ENCODE results near the gene ITSN1.

ITSN1 gene

DNA sequence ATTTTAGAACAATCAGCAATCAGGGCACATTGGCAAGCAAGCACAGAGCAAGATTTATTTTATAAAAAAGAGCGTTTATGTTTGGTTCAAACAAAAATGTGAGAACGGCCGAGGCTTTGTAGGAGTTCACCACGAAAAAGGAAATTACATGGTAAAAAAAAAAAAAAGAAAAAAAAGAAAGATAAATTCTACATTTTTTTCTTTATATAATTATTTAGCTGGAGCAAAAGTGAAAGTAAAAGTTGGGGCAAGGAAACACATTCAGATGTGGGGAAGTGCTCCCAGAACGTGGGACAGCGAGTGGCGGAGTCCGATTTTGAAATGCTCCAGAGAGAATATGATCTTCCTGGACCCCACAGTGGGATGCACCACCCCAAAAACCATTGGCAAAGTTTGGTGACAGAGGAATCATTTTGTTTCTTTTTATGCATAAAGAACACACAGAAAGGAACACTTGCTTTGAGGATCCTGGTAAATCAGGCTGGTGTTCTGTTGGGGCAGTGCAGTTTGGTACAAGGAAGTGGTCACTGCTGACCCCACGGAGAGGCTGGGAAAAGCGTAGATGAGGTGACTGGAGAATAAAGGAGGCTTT, 289.6 kb downstream of the ITSN1 start:
- TF ChIP-seq POLR2AphosphoS5 (IDR thresholded peaks at IDR 0.05; ENCODE audit: low read depth, low read length): no peak
- TF ChIP-seq, protein P1, sequence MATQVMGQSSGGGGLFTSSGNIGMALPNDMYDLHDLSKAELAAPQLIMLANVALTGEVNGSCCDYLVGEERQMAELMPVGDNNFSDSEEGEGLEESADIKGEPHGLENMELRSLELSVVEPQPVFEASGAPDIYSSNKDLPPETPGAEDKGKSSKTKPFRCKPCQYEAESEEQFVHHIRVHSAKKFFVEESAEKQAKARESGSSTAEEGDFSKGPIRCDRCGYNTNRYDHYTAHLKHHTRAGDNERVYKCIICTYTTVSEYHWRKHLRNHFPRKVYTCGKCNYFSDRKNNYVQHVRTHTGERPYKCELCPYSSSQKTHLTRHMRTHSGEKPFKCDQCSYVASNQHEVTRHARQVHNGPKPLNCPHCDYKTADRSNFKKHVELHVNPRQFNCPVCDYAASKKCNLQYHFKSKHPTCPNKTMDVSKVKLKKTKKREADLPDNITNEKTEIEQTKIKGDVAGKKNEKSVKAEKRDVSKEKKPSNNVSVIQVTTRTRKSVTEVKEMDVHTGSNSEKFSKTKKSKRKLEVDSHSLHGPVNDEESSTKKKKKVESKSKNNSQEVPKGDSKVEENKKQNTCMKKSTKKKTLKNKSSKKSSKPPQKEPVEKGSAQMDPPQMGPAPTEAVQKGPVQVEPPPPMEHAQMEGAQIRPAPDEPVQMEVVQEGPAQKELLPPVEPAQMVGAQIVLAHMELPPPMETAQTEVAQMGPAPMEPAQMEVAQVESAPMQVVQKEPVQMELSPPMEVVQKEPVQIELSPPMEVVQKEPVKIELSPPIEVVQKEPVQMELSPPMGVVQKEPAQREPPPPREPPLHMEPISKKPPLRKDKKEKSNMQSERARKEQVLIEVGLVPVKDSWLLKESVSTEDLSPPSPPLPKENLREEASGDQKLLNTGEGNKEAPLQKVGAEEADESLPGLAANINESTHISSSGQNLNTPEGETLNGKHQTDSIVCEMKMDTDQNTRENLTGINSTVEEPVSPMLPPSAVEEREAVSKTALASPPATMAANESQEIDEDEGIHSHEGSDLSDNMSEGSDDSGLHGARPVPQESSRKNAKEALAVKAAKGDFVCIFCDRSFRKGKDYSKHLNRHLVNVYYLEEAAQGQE (IDR thresholded peaks at IDR 0.05; ENCODE audit: insufficient read depth in 1 of 2, low read depth in 2 of 2, low read length in 2 of 2): no peak
- no peak for TF ChIP-seq TAF1 (IDR thresholded peaks at IDR 0.05; ENCODE audit: borderline replicate concordance, insufficient read depth, low read length)
- TF ChIP-seq FOXP2 (optimal IDR thresholded peaks at IDR 0.05; ENCODE audit: borderline replicate concordance, extremely low read depth, extremely low read length, insufficient read depth): no peak
- TF ChIP-seq SIN3A (IDR thresholded peaks at IDR 0.05; ENCODE audit: borderline replicate concordance, insufficient read depth, low read length): no peak

DNA sequence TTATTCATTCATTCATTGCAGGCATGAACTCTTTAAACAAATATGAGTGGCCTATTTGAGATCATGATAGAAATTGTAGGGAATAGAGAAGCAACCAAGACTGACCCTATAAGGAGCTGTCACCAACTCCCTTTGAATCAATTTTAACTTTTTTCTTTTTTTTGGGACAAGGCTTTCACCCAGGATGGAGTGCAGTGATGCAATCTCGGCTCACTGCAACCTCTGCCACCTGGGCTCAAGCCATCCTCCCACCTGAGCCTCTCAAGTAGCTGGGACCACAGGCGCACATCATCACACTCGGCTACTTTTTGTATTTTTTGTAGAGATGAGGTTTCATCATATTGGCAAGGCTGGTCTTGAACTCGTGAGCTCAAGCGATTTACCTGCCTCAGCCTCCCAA, 290.4 kb downstream of the ITSN1 start:
- TF ChIP-seq TAF1 (IDR thresholded peaks at IDR 0.05; ENCODE audit: borderline replicate concordance, insufficient read depth, low read length) (no peak), FOXP2 (optimal IDR thresholded peaks at IDR 0.05; ENCODE audit: borderline replicate concordance, extremely low read depth, extremely low read length, insufficient read depth) (no peak)

DNA sequence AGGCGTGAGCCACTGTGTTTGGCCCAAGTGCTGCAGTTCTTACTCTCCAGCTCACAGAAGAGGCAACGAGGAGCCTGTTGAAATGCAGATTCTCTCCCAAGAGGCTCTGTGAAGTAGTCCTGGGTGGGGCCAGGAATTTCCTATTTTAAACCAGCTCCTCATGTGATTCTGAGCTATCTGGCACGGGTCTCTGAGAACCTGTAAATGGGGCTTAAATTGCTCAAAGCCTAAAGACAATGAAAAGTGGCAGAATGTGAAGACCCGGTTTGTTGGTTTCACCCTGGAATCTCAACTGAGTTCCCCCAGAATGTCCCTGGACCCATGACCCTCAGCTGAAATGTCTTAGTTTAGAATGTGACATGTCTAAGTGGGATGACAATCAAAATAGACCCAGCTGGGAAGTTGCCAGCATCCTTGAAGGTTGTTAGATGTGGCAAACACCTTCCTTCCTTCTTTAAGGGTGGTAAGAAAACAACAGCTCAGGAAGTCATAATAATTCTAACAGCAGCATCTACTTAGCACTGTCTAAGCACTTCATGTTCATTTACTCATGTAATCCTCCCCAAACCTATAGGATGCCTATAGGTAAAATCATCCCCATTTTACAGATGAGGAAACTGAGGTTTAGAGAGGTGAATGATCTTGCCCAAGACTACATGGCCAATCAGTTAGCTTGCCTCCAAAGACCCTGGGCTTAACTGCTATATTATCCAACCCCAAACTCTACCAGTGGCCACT, 294.2 kb downstream of the ITSN1 start:
- no peak for TF ChIP-seq SIN3A (IDR thresholded peaks at IDR 0.05; ENCODE audit: borderline replicate concordance, insufficient read depth, low read length)
- TF ChIP-seq FOXP2 (optimal IDR thresholded peaks at IDR 0.05; ENCODE audit: borderline replicate concordance, extremely low read depth, extremely low read length, insufficient read depth): no peak
- TF ChIP-seq, protein P1 (IDR thresholded peaks at IDR 0.05; ENCODE audit: insufficient read depth in 1 of 2, low read depth in 2 of 2, low read length in 2 of 2): no peak
- TF ChIP-seq TAF1 (IDR thresholded peaks at IDR 0.05; ENCODE audit: borderline replicate concordance, insufficient read depth, low read length): no peak

DNA sequence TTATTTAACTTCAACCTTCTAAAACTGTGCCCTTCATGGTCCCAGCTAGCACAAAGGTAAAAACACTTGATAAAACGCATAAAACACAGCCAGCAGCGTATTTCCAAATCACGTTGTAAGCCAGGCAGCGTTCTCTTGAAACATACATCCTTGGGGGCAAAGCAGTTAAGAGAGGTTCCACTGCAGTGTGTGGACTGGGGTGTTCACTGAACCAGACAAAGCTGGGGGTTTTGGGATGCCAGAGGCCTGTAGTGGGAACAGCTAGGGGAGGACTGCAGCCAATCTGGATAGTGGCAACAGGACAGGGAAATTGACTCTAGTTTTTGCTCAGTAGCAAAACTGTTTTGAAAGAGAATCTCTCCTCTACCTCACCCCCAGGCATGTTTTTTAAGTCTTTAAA, 294.8 kb downstream of the ITSN1 start:
- no peak for TF ChIP-seq FOXP2 (optimal IDR thresholded peaks at IDR 0.05; ENCODE audit: borderline replicate concordance, extremely low read depth, extremely low read length, insufficient read depth)
- TF ChIP-seq POLR2AphosphoS5 (IDR thresholded peaks at IDR 0.05; ENCODE audit: low read depth, low read length): no peak
- TF ChIP-seq SIN3A (IDR thresholded peaks at IDR 0.05; ENCODE audit: borderline replicate concordance, insufficient read depth, low read length): no peak
- TF ChIP-seq, protein P1 (IDR thresholded peaks at IDR 0.05; ENCODE audit: insufficient read depth in 1 of 2, low read depth in 2 of 2, low read length in 2 of 2): no peak
- TF ChIP-seq TAF1 (IDR thresholded peaks at IDR 0.05; ENCODE audit: borderline replicate concordance, insufficient read depth, low read length): no peak

DNA sequence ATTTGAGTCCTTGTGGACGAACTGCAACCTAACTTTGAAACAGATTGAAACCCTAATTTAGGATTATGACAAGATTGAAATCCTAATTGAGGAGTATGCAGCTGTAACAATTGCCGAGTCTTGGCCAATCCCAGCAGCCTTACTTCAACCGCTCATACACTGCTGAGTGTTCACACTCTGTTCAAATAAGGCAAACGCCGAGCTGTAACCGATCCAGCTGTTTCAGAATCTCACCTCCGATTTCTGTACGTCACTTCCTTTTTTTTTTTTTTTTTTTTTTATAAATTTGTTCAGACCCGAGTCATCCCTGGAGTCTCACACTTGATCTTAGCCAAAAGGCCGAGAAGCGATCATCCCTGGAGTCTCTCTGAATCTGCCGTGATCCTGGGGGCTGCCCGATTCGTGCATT, 295.6 kb downstream of the ITSN1 start:
- no peak for TF ChIP-seq TAF1 (IDR thresholded peaks at IDR 0.05; ENCODE audit: borderline replicate concordance, insufficient read depth, low read length)
- TF ChIP-seq, protein P1 (IDR thresholded peaks at IDR 0.05; ENCODE audit: insufficient read depth in 1 of 2, low read depth in 2 of 2, low read length in 2 of 2): no peak

Data from PFSK-1 (cell line).